ENCODE measurements around the gene GIMAP1.

GRCh38 chr7:150721970-150722373, 5.6 kb downstream of the GIMAP1 start:
- TF ChIP-seq EP300 (IDR thresholded peaks at IDR 0.05) (no peak), CTCF (IDR thresholded peaks at IDR 0.05) (no peak), POLR2A (IDR thresholded peaks at IDR 0.05; ENCODE audit: low read depth) (no peak)
